Kidney epithelial cell (primary cell): ENCODE measurements around the gene GNAT2. TPM values are rescaled to one million over a fixed set of nuclear protein-coding genes. Genes with fewer than 3 reads are reported as not detected.

Experiments
- total RNA-seq: library from RNA; depleted of rRNA; stranded (reverse); fragments of >200 nt; gene quantifications from 2 replicates; pipeline ENCODE4 v1.2.3, GENCODE V29; 2015

Gene GNAT2
- total RNA-seq, 1 donor from 2014 or later, result not detected

Other genes with a start within 250 kb of the GNAT2 start
- gene SORT1, start 221.7 kb downstream of the GNAT2 start, total RNA-seq, result 63.5 and 65.2 TPM in 2 replicates
- gene PSMA5, start 193.2 kb downstream of the GNAT2 start, total RNA-seq, result 65.7 and 73.7 TPM in 2 replicates
- gene SYPL2, start 153.1 kb downstream of the GNAT2 start, total RNA-seq, result 0.14 and 1.2 TPM in 2 replicates
- 6.7 and 8.3 TPM in 2 replicates for gene ATXN7L2, start 135.7 kb downstream of the GNAT2 start, total RNA-seq
- gene CYB561D1, start 125.5 kb downstream of the GNAT2 start, total RNA-seq, result 9.5 and 13.0 TPM in 2 replicates
- 2.8 and 3.0 TPM in 2 replicates for gene AMIGO1, start 109.9 kb downstream of the GNAT2 start, total RNA-seq
- not detected in 2 replicates for gene GPR61, start 79.7 kb downstream of the GNAT2 start, total RNA-seq
- 11.3 and 11.9 TPM in 2 replicates for gene GNAI3, start 71.0 kb downstream of the GNAT2 start, total RNA-seq
- gene AMPD2, start 221 bp upstream of the GNAT2 start, total RNA-seq, result 51.2 and 65.7 TPM in 2 replicates
- 12.7 and 16.2 TPM in 2 replicates for gene GSTM4, start 36.5 kb upstream of the GNAT2 start, total RNA-seq
- 3.8 and 5.0 TPM in 2 replicates for gene GSTM2, start 48.4 kb upstream of the GNAT2 start, total RNA-seq
- 9.7 and 16.3 TPM in 2 replicates for gene GSTM1, start 68.2 kb upstream of the GNAT2 start, total RNA-seq
- not detected in 2 replicates for gene GSTM5, start 92.6 kb upstream of the GNAT2 start, total RNA-seq
- gene GSTM3, start 121.4 kb upstream of the GNAT2 start, total RNA-seq, result 30.3 and 31.8 TPM in 2 replicates
- 0.04 and 0.55 TPM in 2 replicates for gene EPS8L3, start 144.3 kb upstream of the GNAT2 start, total RNA-seq